Measurements from ENCODE around the gene TNNT1.

DNA sequence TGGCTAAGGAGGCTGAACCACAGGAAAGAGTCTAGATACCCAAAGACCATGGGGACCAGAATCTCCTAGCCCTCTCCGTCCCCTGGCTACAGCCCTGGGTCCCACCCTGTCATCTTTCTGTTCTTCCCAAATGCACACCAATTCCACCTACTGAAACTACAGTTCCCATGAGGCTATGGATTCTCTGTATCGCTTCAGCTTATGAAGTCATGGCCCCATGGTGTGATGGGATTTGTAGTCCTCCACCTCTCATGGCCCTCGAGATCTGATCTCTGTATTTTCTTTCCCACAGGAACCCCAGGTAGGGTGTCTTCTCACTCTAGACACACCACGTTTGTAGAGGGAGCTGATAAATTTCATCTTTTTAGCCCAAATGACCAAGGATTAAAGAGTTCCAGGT lies 48.5 kb upstream of the TNNT1 start:
- TF ChIP-seq, protein P1, sequence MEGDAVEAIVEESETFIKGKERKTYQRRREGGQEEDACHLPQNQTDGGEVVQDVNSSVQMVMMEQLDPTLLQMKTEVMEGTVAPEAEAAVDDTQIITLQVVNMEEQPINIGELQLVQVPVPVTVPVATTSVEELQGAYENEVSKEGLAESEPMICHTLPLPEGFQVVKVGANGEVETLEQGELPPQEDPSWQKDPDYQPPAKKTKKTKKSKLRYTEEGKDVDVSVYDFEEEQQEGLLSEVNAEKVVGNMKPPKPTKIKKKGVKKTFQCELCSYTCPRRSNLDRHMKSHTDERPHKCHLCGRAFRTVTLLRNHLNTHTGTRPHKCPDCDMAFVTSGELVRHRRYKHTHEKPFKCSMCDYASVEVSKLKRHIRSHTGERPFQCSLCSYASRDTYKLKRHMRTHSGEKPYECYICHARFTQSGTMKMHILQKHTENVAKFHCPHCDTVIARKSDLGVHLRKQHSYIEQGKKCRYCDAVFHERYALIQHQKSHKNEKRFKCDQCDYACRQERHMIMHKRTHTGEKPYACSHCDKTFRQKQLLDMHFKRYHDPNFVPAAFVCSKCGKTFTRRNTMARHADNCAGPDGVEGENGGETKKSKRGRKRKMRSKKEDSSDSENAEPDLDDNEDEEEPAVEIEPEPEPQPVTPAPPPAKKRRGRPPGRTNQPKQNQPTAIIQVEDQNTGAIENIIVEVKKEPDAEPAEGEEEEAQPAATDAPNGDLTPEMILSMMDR (IDR thresholded peaks at IDR 0.05), result no peak
- TF ChIP-seq, protein P2, sequence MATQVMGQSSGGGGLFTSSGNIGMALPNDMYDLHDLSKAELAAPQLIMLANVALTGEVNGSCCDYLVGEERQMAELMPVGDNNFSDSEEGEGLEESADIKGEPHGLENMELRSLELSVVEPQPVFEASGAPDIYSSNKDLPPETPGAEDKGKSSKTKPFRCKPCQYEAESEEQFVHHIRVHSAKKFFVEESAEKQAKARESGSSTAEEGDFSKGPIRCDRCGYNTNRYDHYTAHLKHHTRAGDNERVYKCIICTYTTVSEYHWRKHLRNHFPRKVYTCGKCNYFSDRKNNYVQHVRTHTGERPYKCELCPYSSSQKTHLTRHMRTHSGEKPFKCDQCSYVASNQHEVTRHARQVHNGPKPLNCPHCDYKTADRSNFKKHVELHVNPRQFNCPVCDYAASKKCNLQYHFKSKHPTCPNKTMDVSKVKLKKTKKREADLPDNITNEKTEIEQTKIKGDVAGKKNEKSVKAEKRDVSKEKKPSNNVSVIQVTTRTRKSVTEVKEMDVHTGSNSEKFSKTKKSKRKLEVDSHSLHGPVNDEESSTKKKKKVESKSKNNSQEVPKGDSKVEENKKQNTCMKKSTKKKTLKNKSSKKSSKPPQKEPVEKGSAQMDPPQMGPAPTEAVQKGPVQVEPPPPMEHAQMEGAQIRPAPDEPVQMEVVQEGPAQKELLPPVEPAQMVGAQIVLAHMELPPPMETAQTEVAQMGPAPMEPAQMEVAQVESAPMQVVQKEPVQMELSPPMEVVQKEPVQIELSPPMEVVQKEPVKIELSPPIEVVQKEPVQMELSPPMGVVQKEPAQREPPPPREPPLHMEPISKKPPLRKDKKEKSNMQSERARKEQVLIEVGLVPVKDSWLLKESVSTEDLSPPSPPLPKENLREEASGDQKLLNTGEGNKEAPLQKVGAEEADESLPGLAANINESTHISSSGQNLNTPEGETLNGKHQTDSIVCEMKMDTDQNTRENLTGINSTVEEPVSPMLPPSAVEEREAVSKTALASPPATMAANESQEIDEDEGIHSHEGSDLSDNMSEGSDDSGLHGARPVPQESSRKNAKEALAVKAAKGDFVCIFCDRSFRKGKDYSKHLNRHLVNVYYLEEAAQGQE (IDR thresholded peaks at IDR 0.05; ENCODE audit: insufficient read depth in 1 of 2, low read depth in 2 of 2, low read length in 1 of 2), result no peak
